ENCODE measurements around the gene GPATCH1.
"Not testable (repeated sequence)": the region's sequence is repeated elsewhere in the genome, so short reads cannot be mapped to it uniquely, and the experiment has no call there.

Gene GPATCH1

DNA sequence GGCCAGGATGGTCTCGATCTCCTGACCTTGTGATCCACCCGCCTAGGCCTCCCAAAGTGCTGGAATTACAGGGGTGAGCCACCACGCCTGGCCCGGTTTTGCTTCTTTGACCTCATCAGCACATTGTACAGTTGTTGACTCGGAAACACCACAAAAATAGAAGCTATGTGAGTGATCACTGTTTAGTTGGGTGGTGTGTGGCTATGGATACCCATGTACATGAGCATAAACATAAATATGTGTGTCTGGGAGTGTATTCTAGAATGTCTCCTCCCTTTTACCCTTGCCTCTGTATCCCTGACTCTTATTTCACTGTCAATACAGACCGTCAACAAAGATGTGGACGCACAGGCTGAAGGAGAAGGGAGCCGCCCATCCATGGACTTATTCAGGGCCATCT lies 36.5 kb downstream of the GPATCH1 start:
- DNase-seq, result no peak

DNA sequence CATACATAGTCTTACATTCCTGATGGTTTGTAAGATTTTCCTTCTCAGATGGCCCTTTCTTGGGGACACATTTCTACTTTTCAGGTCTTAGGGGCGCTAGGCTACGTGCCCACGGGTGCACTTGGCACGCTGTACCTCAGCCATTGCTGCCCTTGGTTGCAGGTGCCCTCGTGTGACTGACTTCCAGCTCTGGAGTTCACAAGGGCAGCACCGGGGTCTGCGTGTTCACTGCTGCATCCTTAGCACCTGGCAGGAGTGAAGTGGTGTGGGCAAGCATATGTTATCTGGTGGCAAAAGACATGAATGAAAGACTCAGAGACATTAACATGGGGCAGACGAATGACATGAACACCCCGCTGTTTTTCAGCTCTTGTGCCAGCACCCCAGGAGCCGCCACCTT lies 37.7 kb downstream of the GPATCH1 start:
- DNase-seq, result no peak

DNA sequence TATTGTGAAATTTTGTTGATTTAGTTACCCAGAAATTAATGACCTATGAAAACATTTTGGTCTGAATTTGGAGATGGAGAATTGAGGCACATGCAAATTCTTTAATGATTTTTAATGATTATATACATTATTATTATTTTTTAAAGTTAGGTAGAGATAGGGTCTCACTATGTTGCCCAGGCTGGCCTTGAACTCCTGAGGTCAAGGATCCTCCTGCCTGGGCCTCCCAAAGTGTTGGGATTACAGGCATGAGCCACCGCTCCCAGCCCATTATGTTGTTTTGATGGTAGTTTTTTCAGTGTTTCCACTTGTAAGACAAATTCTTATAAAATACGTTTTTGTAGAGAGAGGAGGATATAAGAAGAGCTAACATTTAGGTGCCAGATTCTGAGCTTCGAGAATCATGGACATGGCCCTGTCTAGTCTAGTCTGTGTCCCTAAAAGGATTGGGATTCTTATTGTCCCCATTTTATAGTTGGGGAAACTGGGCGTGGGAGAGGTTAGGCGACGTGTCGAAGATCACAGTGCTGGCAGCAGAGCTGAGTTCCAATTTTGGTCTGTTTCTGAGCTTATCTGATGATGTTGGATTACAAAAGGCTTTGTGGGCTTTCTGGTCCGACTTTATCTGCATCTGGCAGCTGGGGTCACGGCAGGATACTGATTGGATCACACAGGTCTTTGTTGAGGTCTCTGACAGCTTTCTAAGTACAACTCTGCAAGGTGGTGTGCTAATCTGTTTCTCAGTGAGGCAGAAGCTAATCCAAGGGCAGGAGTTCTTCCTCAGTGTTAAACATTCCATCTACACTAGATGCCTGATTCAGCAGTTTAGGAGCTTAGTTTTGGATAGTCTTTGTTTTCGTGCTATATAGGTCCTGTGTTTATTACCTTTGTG lies 43.5 kb downstream of the GPATCH1 start:
- DNase-seq, result no peak

DNA sequence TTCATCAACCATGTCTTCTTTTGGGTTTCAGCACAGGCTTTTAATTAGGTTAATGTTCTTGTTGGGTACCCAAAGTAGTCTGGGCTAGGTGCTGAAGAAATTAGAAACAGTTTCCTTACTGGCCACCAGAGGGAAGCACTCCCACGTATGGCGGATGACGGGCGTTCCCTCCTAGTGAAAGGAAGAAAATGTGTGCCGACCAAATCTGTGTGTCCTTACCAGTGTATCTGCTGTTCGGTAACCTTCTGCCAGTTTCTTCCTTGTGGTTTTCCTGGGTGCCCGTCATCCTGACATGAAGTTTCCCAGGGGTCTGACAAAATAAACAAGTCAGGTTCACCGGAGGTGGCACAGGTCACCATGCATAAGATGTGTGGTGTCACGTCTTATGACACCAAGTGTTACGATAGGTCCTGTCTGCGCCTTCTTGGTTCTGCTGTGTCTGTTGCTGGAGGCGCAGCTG lies 45.0 kb downstream of the GPATCH1 start:
- DNase-seq, result peak; percentile 66

DNA sequence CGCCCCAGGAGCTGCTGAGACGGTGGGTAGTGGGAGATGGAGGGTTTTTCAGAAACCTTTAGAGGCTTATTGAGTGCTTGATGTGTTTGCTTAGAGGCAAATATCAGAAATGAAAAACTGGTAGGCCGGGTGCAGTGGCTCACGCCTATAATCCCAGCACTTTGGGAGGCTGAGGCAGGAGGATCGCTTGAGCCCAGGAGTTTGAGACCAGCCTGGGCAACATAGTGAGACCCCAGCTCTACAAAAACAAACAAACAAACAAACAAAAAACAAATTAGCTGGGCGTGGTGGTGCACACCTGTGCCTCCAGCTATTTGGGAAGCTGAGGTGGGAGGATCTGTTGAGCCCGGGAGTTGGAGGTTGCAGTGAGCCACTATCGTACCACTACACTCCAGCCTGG lies 45.7 kb downstream of the GPATCH1 start:
- not testable (repeated sequence) for DNase-seq

DNA sequence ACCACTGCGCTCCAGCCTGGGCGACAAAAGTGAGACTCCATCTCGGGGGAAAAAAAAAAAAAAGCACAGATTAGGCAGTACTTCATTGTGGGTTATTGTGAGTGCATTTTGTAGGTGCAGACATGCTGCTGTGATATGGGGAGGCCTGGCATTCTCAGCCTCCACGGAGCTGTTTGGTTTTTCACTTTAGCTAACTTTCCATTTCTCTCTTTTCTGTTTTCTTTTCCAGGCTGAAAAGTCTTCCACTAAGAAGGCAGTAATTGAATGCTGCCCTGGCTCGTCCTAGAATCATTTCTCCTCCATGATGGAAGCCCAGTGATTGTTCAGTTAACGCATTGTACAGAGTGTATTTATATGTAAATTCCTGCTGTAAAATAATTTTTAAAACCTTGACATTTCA lies 48.9 kb downstream of the GPATCH1 start:
- no peak for DNase-seq

DNA sequence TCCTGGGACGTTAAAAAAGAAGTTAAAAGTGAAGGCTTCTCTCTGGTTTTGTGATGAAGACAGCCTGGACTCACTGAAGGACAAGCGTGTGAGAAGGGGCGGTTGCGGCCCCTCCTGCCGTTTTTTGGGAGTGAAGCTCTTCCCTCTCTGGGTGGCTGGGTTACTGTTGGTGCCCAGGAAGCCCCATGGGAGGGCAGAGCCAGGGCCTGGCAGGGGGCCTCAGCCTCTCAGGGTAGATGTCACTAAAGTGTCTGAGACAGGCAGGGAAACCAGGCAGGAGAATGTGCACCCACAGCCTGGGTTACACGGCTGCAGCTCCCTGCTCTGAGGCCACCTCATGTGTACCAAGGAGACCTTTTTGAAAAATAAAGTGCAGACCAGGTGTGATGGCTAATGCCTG lies 49.5 kb downstream of the GPATCH1 start:
- no peak for DNase-seq

DNA sequence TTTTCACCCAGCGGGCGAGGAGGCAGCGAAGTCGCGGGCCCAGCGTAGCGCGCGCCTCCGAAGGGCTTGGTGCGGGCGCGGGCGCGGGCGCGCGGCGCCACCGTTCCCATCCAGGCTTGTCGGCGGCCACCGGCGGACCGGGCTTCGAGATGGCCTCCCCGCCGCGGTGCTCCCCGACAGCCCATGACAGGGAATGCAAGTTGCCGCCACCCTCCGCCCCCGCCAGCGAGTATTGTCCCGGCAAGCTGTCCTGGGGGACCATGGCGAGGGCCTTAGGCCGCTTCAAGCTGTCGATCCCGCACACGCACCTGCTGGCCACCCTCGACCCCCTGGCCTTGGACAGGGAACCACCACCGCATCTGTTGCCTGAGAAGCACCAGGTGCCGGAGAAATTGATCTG lies 51.0 kb downstream of the GPATCH1 start, which contains the start of gene WDR88:
Gene WDR88 (plus strand): TSS at position 94 of the 400 bp plus-strand sequence. CDS start 56 bp downstream, at position 150.
- no peak for DNase-seq

DNA sequence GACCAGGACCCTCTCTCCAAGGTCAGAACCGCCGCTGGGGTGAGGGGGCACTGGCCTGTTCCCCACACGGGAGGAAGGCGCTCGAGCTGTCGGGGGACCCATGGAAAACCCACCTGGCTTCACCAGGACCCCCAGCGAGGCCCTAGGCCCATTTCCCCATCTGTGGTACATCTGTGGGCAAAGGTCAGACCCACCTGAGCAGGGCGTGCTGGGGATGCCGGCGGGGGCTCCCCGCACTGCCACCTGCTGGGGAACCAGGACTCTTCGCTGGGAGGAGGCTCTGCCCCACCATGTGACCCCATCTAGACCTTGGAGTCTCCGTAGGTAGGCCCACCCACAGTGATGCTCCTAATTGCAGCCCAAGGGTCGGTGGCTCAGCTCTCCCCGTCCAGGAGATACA lies 51.4 kb downstream of the GPATCH1 start:
- peak; percentile 4 for DNase-seq

DNA sequence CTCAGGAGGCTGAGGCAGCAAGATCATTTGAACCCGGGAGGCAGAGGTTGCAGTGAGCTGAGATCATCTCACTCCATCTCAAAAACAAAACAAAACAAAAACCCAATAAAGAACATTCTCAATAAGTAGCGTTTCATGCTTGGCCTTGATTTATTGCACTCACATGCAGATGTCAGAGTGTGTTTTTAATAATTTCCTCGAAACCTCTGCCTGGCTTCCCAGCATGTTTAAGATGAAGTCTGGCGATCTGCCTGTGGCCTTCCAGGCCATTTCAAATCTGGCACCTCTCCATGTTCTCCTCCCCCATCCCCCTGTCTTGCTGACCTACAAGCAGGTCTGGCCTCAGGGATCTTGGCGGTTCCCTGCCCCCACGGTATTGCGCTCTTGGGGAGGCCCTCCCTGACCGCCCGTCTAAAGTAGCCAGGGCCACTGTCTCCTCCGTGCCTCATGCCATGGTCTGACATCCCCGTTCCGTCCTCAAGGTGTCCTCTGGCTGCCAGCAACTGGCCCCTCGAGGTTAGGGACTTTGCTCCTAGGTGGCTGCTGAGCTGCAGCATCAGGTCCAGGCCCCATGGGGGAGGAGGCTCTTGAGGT lies 52.6 kb downstream of the GPATCH1 start:
- DNase-seq, result no peak

DNA sequence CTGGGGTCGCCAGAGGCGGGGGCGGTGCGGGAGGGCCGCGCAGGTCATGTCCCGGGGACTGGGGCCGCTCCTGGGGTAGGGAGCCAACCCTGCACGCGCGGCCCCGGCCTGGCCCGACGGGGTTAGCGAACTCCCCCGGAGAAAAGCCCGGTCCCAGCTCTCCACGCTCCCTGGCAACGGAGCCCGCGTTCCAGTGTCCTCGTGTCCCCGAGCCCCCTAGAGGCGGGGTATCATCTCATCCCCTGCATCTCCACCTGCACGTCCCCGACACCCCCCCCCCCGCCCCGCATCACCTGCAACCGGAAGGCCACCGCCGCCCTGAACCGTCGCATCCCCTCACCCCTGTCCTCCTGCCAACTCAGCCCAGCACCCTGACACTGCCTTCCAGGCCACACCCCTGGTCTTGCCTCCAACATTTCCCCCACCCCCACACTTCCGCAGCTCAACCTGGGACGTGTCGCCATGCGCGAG lies 53.6 kb downstream of the GPATCH1 start:
- DNase-seq, result peak; percentile 53

DNA sequence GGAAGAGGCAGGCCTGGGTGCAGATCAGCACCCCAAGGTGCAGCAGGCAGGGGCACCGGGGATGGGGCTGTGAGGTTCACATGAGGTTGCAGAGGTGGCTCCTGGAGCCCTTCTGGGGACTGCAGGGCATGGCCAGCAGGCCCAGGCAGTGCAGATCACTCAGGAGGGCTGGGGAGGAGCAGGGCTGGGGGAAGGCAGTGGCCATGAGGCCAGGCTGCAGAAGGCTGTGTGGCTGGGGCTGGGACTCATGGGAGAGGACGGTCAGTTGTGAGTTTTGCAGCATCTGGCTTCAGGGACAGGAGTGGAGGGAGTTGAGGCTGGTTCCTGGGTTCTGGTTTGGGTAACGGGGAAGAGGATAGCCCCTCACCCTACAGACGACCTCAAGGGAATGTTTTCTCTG lies 58.2 kb downstream of the GPATCH1 start:
- DNase-seq, result no peak

DNA sequence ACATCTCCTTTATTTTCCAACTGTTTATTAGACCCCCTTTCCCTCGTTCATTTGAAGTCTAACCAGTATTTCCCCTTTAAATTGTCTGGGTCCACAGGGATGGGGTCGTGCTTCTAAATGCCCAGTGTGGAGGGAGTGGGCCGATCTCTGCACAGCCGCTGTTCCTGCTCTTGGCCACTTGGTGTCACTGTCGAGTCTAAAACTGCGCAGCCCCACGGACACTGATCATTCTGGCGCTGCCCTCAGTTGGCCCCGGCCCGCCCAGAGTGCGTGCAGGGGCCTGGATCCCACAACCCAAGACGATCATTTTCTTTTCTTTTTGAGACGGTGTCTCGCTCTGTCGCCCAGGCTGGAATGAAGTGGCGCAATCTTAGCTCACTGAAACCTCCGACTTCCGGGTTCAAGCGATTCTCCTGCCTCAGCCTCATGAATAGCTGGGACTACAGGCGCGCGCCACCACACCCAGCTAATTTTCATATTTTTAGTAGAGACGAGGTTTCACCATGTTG lies 63.0 kb downstream of the GPATCH1 start:
- DNase-seq, result peak; percentile 60

DNA sequence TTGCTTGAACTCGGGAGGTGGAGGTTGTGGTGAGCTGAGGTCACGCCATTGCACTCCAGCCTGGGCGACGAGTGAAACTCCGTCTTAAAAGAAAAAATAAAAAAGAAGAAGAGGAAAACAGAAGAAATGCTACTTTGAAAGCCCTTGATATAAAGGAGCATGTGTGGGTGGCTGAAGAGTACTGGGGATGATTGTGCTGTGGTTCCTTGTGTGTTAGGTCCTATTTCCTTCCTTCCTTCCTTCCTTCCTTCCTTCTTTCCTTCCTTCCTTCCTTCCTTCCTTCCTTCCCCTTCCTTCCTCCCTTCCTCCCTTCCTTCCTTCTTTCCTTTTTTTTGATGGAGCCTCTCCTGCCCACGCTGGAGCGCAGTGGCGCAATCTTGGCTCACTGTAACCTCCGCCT lies 65.2 kb downstream of the GPATCH1 start:
- DNase-seq, result no peak

DNA sequence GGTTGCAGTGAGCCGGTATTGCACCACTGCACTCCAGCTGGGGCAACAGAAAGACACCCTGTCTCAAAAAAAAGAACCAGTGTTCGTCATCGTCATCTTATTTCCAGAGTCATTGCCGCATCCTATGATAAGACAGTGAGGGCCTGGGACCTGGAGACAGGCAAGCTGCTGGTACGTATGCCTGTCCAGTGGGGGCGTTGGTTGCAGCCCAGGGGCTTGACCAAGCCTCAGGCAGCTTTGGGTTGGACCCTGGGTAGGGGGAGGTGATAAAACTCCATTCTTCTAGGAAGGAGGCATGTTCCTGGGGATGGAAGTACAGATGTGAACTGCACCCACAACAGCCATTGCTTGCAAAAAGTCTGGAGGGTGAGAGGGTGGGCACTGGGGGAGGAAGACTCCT lies 66.6 kb downstream of the GPATCH1 start:
- DNase-seq, result no peak

DNA sequence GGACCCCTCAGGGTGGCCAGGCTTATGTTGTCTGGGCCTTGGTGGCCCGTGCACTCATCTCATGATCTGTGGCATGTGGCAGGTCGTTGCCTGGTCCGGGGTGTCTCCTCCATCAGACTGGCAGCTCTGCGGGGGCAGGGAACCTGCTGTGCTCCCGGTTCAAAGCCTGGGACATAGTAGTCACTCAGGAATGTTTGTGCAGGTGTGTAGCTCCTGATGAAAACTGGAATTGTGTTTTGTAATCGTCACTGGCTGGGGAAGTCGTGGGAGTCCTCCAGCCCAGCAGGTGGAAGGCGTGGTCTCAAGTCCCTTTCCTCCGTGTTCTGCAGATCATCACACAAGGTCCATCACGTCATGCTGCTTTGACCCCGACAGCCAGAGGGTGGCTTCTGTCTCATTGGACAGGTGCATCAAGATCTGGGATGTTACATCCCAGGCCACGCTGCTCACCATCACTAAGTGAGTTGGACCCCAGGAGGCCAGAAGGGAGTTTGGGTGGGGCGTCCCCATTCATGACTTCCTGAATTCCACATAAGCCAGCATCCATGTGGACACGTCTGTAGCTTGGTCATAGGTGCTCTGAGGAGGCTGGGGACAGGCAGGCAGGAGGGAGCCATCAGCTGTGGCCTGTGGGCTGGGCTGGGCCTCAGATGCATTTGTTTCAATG lies 70.0 kb downstream of the GPATCH1 start:
- no peak for DNase-seq

DNA sequence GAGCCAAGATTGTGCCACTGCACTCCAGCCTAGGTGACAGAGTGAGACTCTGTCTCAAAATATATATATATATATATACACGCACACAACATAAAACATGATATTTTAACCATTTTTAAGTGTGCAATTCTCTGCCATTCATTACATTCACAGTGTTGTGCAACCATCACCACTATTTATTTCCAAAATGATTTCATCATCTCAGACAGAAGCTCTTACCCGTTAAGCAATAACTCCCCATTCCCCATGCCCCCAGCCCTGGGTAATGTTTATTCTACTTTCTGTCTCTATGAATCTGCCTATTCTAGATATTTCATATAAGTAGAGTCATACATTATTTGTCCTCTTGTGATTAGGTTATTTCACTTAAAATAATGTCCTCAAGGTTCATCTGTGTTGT lies 71.2 kb downstream of the GPATCH1 start:
- no peak for DNase-seq

DNA sequence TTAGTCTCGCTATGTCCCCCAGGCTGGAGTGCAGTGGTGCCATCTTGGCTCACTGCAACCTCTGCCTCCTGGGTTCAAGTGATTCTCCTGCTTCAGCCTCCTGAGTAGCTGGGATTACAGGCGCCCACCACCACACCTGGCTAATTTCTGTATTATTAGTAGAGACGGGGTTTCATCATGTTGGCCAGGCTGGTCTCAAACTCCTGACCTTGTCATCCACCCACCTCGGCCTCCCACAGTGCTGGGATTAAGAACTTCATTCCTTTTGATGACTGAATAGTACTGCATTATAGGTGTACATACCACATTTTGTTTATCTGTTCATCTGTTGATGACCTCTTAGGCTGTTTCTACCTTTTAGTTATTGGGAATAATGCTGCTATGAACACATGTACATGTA lies 71.6 kb downstream of the GPATCH1 start:
- DNase-seq, result not testable (repeated sequence)

DNA sequence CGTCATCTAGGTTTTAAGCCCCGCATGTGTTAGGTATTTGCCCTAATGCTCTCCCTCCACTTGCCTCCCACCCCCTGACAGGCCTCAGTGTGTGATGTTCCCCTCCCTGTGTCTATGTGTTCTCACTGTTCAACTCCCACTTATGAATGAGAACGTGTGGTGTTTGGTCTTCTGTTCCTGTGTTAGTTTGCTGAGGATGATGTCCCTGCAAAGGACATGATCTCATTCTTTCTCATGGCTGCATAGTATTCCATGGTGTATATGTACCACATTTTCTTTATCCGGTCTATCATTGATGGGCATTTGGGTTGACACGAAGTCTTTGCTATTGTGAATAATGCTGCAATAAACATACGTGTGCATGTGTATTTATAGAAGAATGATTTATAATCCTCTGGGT lies 73.3 kb downstream of the GPATCH1 start:
- DNase-seq, result not testable (repeated sequence)

DNA sequence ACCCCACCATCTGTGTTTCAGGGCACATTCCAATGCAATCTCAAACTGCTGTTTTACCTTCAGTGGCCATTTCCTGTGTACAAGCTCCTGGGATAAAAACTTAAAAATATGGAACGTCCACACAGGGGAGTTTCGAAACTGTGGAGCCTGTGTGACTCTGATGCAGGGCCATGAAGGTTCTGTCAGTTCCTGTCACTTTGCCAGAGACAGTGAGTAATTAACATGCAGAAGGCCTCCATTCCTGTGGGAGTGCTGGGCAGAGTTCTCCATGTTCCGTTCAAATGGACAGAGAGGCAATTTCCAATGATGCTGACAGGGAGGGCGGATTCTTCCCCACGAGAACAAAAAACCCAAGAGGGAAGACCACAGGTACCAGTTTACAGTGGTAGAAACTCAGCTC lies 75.4 kb downstream of the GPATCH1 start:
- no peak for DNase-seq

DNA sequence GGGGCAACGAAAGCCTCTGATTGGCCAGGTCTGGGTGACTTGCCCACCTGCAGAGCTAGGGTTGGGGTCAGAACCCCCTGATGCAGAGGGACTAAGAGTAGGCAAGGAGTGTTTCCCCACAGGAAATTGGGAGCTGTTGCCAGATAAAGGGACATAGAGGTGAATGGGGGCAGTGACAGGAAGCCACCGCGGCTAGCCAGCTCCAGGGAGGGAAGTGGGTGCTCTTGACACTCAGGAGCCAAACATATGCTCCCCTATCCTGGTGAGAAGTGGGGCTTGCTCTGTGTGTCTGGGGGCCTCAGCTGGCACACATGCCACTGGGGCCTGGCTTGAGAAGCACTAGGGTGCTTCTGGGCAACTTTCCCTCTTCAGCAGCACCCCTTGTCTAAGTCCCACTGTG lies 76.9 kb downstream of the GPATCH1 start:
- DNase-seq, result no peak

DNA sequence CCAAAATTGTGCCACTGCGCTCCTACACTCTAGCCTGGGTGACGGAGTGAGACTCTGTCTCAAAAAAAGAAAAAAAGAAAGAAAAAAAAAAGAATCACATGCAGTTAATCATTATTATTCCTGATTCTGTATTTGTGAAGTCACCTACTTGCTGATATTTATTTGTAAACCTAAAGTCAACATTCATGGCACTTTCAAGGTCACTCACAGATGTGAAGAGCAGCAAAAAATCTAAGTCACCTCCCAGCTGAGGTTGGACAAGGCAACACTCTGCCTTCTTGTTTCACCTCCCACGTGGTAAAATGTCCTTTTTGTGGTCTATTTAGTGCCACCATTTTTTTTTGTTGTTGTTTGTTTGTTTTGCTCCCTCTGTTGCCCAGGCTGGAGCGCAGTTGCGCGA lies 77.4 kb downstream of the GPATCH1 start:
- DNase-seq, result no peak

DNA sequence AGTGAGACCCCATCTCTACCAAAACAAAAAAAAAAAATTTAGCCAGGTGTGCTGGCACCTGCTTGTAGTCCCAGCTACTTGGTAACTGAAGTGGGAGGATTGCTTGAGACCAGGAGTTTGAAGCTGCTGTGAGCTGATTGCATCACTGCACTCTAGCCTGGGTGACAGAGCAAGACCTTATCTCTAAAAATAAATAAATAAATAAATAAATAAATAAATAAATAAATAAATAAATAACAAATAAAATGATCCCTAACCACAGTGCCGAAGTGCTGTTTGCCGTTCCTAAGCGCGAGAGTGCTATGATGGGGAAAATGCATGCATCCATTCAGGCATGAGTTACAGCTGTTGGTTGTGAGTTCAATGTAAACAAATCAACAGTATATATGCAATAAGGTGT lies 78.2 kb downstream of the GPATCH1 start:
- no peak for DNase-seq

DNA sequence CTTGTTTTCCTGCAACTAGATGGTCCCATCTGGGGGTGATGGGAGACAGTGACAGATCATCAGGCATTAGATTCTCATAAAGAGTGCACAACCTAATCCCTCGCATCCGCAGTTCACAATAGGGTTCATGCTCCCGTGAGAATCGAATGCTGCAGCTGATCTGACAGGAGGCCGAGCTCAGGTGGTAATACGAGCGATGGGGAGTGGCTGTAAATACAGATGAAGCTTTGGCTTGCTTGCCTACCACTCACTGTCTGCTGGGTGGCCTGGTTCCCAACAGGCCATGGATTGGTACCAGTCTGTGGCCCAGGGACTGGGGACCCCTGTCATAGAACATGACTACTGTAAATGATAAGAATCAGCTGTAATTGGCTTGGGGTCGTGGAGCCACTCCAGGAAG lies 78.9 kb downstream of the GPATCH1 start:
- no peak for DNase-seq
